GM23338 (cell line): Measurements from ENCODE around the gene RBM44.
"Not testable (repeated sequence)": the region's sequence is repeated elsewhere in the genome, so short reads cannot be mapped to it uniquely, and the experiment has no call there.

Experiments
- EZH2phosphoT487 ChIP-seq: fragments of 200-600 bp; sonication (generic); IDR thresholded peaks from one replicate; pipeline ENCODE4 v1.8.1; 2018; ENCODE audit warnings: antibody characterized with exemption; ENCODE audit not compliant: unreplicated experiment
- TF ChIP-seq, protein P1 (sequence below), 2 experiments: fragments of 200-600 bp in 1 of 2; sonication (generic) in 1 of 2; conservative IDR thresholded peaks; 2 replicates each; pipeline versions ENCODE4 v1.5.1 to v1.6.1; 2016 to 2017; ENCODE audit warnings: antibody characterized with exemption in 2 of 2, low read depth in 2 of 2, mild to moderate bottlenecking in 2 of 2, moderate library complexity in 1 of 2

DNA sequence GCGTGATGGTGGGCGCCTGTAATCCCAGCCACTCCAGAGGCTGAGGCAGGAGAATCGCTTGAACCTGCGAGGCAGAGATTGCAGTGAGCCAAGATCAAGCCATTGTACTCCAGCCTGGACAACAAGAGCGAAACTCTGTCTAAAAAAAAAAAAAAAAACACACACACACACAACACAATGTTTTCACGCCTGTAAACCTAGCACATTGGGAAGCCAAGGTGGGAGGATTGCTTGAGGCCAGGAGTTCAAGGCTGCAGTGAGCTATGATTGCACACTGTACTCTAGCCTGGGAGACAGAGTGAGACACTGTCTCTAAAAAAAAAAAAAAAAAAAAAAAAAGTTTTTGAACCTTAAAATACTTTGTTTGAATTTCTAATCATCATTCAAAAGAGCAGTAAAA is 33.5 kb upstream of the RBM44 start:
- not testable (repeated sequence) for TF ChIP-seq EZH2phosphoT487
- TF ChIP-seq, protein P1, sequence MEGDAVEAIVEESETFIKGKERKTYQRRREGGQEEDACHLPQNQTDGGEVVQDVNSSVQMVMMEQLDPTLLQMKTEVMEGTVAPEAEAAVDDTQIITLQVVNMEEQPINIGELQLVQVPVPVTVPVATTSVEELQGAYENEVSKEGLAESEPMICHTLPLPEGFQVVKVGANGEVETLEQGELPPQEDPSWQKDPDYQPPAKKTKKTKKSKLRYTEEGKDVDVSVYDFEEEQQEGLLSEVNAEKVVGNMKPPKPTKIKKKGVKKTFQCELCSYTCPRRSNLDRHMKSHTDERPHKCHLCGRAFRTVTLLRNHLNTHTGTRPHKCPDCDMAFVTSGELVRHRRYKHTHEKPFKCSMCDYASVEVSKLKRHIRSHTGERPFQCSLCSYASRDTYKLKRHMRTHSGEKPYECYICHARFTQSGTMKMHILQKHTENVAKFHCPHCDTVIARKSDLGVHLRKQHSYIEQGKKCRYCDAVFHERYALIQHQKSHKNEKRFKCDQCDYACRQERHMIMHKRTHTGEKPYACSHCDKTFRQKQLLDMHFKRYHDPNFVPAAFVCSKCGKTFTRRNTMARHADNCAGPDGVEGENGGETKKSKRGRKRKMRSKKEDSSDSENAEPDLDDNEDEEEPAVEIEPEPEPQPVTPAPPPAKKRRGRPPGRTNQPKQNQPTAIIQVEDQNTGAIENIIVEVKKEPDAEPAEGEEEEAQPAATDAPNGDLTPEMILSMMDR (conservative IDR thresholded peaks at IDR 0.05; ENCODE audit: low read depth in 2 of 2): not testable (repeated sequence)
